Measurements from ENCODE around the gene MED28.

Gene MED28

DNA sequence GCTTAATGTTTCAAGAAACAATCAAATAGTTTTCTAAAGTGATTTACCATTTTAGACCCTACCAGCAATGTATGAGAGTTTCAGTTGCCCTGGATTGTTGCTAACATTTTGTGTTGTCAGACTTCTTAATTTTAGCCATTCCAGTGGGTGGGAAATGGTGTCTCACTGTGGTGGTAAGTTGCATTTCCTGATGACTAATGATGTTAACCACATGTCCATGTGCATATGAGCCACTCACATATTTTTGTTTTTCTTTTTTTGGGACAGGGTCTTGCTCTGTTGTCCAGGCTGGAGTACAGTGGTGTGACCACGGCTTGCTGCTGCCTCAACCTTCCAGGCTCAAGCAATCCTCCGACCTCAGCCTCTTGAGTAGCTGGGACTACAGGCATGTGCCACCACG lies 48.3 kb downstream of the MED28 start:
- in situ Hi-C loops (cut with HindIII; ENCODE audit: low pct_unique_long_range_greater_than_20kb, low sequenced_read_pairs) = no loop called here
- no peak for TF ChIP-seq JUND (IDR thresholded peaks at IDR 0.05; ENCODE audit: low read depth)
- no peak for DNase-seq (ENCODE audit: low read depth in 1 of 2, low spot score in 1 of 2)

GRCh38 chr4:17664755-17665154 lies 50.3 kb downstream of the MED28 start:
- no peak for DNase-seq (ENCODE audit: low read depth in 1 of 2, low spot score in 1 of 2)
- no peak for TF ChIP-seq JUND (IDR thresholded peaks at IDR 0.05; ENCODE audit: low read depth)
- in situ Hi-C loops (cut with HindIII; ENCODE audit: low pct_unique_long_range_greater_than_20kb, low sequenced_read_pairs) = no loop called here

DNA sequence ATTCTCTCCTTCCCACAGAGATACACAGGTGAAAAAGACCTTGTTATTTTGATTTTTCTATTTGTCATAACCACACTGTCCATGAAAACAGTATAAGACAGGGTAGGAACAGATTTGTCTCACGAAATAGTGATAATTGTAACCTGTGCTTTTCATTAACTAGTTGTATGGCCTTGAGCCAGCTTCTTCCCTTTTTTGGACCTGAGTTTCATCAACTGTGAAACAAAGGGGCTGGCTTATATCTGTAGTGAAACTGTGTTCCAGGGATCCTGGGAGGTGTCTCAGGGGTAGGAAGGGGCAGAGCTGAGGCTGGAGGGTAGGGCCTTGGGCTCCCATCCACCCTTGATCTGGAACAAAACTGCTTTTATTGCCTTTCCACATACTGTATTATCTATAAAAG lies 50.9 kb downstream of the MED28 start:
- TF ChIP-seq JUND (IDR thresholded peaks at IDR 0.05; ENCODE audit: low read depth) = no peak
- in situ Hi-C loops (cut with HindIII; ENCODE audit: low pct_unique_long_range_greater_than_20kb, low sequenced_read_pairs) = no loop called here
- DNase-seq (ENCODE audit: low read depth in 1 of 2, low spot score in 1 of 2) = no peak

DNA sequence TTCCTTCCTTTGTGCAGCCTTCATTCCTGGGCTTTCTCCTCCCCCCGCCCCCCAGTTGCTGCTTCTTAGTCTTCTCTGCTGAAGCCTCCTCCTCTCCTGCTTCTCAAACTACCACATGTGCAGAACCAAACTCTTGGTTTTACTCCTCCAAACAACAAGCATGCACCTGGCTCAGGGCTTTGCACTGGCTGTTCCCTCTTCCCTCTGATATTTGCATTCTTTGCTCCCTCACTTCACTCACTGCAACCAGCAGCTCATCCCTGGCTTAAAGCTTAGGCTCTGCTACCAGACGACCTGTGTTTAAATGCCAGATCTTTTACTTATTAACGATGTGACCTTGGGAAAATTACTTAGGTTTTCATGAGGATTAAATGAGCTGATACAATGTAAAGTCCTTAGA lies 51.4 kb downstream of the MED28 start:
- in situ Hi-C loops (cut with HindIII; ENCODE audit: low pct_unique_long_range_greater_than_20kb, low sequenced_read_pairs) = no loop called here
- no peak for DNase-seq (ENCODE audit: low read depth in 1 of 2, low spot score in 1 of 2)
- TF ChIP-seq JUND (IDR thresholded peaks at IDR 0.05; ENCODE audit: low read depth) = no peak

DNA sequence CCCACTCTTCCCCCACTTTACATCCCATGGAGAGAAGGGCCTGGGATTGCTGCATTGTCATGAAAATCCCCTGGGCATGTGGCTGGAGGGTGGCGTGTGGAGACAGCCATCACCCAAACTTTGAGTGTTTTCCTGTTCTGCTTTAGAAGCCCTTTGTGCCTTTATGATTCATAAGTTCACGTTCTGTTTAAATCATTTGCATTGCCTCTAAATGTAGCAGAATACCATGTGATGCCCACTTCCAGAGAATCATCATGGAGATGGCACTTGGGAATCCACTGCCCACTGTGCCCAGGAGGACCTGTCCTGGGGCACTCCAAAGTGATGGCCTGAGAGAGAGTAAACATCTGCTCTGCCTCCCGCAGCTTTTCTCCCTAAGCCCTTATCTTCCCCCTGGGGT lies 52.8 kb downstream of the MED28 start:
- no peak for TF ChIP-seq JUND (IDR thresholded peaks at IDR 0.05; ENCODE audit: low read depth)
- DNase-seq (ENCODE audit: low read depth in 1 of 2, low spot score in 1 of 2) = no peak
- in situ Hi-C loops (cut with HindIII; ENCODE audit: low pct_unique_long_range_greater_than_20kb, low sequenced_read_pairs) = no loop called here

GRCh38 chr4:17667653-17668201 lies 53.3 kb downstream of the MED28 start:
- DNase-seq (ENCODE audit: low read depth in 1 of 2, low spot score in 1 of 2) = no peak
- in situ Hi-C loops (cut with HindIII; ENCODE audit: low pct_unique_long_range_greater_than_20kb, low sequenced_read_pairs) = no loop called here
- no peak for TF ChIP-seq JUND (IDR thresholded peaks at IDR 0.05; ENCODE audit: low read depth)

DNA sequence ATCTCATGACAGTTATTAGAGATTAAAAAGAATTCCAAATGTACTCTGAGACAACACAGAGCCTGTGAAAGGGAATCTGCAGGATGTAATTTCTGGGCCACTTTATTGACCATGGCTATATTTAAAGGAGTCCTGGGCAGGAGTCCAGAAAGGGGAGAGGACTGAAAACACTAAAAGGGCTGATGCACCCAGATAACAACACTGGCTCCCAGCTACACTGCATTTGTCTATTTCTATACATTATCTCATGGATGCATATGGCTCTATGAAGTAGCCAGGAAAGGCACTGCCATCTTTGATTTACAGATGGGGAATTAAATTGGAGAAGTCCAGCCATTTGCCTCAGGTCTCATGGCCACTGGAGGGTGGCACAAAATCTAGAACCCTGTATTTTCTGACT lies 56.0 kb downstream of the MED28 start:
- no peak for DNase-seq (ENCODE audit: low read depth in 1 of 2, low spot score in 1 of 2)
- in situ Hi-C loops (cut with HindIII; ENCODE audit: low pct_unique_long_range_greater_than_20kb, low sequenced_read_pairs) = no loop called here
- TF ChIP-seq JUND (IDR thresholded peaks at IDR 0.05; ENCODE audit: low read depth) = no peak

DNA sequence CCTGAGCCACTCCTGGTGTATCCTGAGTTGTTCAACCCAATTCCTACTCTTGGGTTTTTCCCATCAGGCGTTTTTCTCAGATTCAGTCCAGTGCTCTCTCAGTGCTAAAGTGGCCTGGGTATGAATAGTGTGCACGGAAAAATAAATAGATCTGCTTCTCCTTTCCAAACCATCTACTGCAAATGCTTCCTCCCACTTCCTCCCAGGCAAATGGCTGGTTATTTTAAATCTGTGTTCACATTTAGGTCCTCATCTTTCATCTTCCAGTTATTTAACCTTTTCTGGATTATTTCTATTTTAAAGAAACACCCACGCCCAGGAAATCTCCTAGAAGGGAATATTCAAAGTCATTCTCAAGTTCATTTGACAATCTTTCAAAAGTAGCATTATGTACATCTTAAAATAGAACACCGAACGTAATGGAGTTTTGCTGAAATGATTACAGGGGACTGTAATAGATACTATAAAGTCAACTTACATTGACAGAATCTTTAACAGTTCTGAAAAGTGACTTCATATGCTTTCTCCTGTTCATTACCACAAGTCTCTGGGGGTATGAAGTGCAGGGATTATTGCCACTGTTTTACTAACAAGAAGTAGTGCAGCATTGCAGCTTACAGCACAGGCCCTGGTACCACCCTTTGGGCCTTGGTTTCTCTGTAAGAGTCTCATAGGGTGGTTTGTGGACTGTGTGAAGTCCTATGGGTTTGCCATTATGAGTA lies 66.3 kb downstream of the MED28 start:
- no peak for DNase-seq (ENCODE audit: low read depth in 1 of 2, low spot score in 1 of 2)
- in situ Hi-C loops (cut with HindIII; ENCODE audit: low pct_unique_long_range_greater_than_20kb, low sequenced_read_pairs) = no loop called here
- TF ChIP-seq JUND (IDR thresholded peaks at IDR 0.05; ENCODE audit: low read depth) = no peak

- no peak for DNase-seq (ENCODE audit: low read depth in 1 of 2, low spot score in 1 of 2)
- in situ Hi-C loops (cut with HindIII; ENCODE audit: low pct_unique_long_range_greater_than_20kb, low sequenced_read_pairs) = no loop called here
Measured at GRCh38 chr4:17681281-17682221, 67.1 kb downstream of the MED28 start.

DNA sequence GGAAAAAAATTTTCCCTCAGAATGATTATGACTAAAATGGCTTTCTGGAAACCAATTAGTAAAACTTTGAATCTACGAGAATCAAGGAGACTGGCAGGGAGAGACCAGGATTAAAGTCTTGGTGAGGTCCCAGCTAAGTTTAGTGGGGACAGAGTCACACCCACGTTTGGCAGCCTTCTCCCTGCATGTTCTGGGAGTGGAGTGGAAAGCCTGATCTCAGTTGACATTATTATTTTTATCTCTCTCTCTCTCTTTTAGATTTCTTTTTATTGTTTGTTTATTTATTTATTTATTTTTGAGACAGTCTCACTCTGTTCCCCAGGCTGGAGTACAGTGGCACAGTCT lies 67.8 kb downstream of the MED28 start:
- no peak for DNase-seq (ENCODE audit: low read depth in 1 of 2, low spot score in 1 of 2)
- in situ Hi-C loops (cut with HindIII; ENCODE audit: low pct_unique_long_range_greater_than_20kb, low sequenced_read_pairs) = no loop called here
- TF ChIP-seq JUND (IDR thresholded peaks at IDR 0.05; ENCODE audit: low read depth) = no peak

More at GRCh38 chr4:17681281-17682221, 67.1 kb downstream of the MED28 start:
- TF ChIP-seq JUND (IDR thresholded peaks at IDR 0.05; ENCODE audit: low read depth) = no peak

Data from T47D (cell line).